Amniotic stem cell (primary cell): ENCODE results near the gene ZNF503.

Experiments
- DNase-seq: peaks from one replicate; lab custom pipeline; 2025; lab: John Stamatoyannopoulos, UW

Gene ZNF503, protein sequence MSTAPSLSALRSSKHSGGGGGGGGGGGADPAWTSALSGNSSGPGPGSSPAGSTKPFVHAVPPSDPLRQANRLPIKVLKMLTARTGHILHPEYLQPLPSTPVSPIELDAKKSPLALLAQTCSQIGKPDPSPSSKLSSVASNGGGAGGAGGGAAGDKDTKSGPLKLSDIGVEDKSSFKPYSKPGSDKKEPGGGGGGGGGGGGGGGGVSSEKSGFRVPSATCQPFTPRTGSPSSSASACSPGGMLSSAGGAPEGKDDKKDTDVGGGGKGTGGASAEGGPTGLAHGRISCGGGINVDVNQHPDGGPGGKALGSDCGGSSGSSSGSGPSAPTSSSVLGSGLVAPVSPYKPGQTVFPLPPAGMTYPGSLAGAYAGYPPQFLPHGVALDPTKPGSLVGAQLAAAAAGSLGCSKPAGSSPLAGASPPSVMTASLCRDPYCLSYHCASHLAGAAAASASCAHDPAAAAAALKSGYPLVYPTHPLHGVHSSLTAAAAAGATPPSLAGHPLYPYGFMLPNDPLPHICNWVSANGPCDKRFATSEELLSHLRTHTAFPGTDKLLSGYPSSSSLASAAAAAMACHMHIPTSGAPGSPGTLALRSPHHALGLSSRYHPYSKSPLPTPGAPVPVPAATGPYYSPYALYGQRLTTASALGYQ

DNA sequence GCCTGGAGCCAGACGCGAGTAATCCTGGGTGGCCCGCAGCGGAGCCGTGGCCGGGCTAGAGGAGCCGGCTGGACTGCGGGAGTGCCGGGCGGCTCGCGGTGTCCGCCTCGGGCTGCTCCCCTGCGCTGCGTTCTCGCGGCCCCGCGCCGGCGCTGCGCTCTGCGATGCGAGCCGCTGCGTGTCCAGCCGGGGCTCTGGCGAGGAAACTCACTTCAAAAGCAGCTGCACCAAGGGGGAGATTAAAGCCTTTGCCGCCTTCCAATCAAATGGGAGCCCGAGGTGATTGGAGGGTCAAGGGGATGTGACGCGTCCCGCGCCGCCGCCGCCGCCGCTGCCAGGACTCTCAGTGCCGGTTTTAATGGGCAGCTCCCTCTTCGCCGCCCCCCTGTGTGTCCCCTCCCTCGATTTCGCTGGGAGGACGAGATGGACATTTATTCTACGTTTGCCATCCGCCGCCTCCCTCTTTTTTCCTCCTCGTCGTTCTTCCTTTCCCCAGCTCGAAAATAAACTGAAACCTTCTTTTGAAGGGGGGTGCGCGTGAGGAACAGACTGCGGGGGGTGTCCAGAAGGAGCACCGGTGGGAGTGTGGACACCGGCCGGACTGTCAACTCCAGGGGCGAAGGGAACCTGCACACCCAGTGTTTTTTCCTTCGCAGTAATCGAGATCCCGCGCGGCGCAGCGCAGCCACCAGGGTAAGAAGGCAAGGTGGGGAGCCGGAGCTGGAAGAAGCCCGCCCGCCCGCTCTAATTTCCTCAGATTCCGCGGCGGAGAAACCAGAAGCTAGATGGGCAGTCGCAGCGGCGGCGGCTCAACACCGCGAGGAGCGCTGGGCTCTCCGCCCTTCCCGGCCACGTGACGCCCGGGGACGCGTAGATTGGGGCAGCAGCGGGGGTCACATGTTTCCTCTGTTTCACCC lies at the start of gene ZNF503:
TSS of gene ZNF503 (minus strand) at position 196 of the 917 bp plus-strand sequence. CDS start 345 bp downstream, outside the sequence.
- DNase-seq = peak; percentile 97

DNA sequence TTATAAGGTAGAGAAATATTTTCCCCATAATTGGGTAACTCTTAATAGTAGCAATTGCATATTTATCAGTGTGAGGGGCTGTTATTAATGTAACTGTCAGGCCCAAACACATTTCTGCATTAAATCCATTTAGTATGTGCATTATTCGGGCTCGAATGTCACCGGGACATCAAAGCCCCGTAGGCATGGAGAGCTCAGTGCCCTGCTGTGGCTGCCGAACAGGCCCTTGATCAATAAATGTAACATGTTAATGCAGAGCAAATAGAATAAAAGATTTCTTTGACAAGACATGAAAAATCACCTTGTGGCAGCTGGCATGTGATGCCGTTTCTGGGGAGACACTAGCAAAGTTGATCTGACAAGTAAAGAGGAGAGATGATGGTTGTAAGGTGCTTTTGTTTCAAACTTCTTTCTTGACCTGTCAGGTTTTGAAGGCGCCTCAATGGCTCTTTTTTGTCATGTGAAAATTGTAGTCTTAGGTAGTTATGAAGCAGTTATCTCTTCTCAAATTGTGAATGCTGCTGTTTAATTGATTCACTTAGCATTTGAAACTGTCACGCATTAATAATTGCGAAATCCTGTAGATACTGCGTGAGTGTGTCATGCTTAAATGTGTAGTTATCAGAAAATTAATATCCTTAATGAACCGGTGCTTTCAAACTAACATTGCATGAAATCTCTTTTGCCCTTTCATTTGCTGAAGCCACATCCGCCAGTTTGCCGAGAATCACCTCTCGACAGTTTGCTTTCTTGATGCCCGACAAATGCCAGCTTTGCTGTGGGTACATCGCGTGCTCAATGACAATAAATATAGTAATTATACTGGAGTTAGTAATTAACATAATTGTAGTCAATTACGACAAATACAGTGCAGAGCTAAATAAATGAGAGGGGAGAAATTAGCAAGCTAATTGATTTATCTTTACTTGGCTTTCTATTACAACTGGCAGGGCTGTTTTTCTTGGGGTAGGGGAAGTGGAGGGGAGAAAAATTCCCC lies 49.4 kb upstream of the ZNF503 start:
- DNase-seq = no peak

DNA sequence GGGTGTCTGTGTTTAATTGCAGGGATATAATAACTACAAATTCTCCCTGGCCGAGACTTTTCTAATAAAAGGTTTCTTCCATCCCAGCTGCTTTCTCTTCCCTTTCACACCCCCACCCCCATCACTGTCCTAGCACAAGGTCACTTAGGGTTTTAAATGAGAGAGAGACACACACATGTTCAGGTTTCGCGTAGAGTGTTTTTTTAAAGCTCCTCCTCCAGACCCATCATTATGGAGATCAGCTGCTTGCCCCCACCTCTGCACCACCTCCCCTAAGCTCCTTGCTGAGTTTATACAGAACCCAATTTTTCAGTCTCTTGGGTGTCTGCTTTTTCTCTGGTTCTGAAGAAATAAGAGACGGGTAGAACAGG lies 48.5 kb upstream of the ZNF503 start:
- DNase-seq = no peak

DNA sequence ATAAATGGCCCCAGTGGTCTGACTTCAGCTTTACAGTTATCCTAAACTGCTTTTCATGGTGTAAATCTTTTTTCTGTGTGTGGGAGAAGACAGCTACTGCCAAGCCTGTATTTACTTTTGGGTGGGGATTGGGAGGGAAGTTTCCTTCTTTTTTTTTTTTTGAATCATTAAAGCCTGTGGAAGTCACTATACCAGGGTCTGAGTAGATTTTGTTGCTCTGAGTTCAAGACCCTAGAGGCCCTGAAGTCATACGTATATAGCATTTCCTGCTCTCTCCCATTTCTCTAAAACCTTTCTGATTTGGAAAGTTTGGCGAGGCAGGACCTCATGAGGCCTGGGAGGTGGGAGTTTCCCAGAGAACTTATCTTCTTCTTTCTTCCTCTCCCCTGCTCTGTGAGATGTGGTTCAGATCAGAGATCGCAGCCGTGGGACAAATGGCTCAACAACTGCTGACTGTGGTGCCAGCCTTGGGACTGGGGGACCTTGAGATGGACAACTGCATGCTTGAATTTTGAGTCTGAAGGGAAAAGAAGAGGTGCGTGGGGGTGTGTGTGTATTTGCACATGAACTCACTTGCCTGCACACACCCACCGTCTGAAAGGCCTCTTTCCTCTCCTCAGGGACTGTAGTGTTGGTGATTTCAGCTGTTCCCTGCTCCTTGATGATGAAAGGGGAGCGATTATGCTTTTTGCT lies 48.0 kb upstream of the ZNF503 start:
- no peak for DNase-seq

DNA sequence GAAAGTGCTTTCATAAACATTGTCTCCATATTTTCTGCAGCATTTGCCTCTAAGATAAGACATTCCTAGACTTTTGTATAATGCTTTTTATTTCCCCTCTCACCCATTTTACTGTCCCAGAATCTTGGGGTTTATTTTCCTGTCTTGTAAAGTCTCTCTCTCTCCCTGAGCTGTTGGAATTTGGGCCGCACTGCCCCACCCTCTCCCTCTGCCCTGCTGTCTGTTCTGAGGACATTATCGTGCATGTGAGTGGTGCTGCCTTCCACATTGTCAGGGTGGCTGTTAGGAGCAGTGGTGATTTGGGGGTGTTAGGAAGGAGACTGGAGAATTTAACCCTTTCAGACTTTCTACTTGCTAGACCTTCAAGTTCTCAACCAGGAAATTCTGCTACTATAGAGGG lies 46.6 kb upstream of the ZNF503 start:
- DNase-seq = no peak

DNA sequence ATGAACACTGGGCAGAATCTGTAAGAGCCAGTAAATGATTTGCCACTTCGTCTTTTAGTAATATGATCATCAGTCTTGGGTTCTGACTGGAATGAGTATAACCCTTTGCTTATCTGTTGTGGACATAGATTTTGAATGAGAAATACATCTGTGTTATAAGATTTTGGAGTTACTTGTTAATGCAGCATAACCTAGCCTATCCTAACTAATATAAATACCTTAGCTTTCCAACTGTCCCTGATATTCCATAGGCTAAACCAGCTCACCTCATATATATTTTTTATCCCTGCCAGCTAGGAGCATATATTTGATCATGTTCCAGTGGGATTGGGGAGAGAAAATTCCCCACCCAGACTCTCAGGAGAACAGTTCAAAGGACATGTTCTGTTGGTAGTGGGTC lies 44.9 kb upstream of the ZNF503 start:
- DNase-seq = no peak

DNA sequence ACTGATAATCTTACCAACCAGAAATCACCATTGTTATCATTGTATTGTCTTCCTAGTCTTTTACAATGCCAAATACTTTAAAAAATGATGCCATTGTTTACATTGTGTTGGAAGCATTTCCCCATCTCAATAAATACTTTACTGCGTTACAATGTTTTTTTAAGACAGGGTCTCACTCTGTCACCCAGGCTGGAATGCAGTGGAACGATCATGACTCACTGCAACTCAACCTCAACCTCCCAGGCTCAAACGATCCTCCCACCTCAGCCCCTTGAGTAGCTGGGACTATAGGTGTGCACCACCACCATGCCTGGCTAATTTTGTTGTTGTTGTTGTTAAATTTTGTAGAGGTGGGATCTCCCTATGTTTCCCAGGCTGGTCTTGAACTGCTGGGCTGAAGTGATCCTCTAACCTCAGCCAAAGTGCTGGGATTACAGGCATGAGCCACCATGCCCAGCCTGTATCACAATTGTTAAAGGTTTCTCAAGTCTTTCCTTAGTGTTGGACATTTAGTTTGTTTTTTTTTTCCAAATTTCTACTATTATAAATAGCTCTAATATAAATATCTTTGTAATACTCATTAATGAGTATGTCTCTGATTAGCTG lies 43.3 kb upstream of the ZNF503 start:
- no peak for DNase-seq

DNA sequence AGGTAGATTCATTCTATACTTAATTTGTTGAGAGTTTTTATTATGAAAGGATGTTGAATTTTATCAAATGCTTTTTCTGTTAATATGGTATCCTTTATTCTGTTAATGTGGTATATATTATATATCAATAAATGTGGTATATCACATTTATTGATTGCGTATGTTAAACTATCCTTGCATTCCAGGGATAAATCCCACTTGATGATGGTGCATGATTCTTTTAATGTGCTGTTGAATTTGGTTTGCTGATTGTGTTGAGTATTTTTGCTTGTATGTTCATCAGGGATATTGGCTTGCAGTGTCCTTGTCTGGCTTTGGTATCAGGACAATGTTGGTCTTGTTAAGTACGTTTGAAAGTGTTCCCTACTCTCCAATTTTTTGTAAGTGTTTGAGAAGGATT lies 41.8 kb upstream of the ZNF503 start:
- DNase-seq = no peak

DNA sequence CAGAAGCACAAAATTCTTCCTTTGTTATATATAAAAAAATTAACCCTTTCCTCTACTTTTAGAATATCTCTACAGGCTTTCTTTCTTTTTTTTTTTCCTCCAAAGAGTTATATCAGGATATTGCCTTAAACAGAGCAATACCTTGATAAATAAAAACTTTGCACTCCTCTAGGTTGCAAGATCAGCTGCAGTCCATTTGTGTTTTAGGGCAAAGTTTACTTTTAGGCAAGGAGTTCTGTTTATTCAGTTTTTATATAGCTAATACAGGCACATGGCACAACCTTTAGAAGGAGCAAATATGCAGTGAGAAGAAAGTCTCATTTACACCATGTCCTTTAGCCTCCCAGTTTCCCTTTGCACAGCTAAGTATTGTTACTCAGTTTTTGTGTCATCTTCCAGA lies 40.1 kb upstream of the ZNF503 start:
- no peak for DNase-seq

DNA sequence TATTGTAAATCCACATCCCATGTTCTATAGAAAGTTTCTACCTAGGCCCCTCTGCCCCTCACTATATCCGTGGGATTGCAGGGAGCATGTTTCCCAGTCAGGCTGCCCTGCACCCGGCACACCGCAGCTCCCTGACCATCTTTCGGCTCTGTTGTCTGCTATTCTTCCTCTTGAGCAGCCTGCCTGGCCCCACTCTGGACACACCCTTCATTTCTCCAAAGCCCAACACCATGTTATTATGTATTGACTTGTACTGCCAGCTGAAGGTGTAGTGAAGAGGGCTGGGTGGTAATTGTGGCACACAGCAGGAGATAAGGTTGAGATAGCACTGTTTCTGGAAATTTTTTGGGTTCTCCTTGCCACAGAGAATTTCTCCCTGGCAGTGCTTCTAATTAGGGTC lies 39.6 kb upstream of the ZNF503 start:
- DNase-seq = no peak

DNA sequence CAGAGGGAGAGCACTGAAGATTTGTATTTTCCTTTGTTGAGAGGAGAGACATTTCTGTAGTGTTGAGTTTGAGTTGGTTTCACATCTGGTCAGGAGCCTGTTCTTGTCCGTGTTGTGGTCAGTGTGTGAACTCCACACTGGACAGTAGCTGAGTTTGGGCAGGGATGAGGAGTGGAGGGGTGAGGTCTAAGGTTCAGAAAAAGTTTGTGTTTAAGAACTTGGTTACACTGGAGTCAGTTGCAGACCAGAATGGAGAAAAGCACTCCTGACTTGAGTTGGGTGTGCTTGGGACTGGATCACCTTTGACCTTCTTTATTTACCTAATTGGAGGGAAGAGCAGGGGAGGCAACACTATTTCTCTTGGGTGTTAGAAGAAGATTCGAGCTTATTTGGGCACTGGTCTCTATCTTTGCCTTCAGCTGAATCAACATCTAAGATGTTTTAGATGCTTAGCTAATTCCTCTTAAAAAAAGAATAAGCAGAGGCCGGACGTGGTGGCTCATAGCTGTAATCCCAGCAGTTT lies 38.8 kb upstream of the ZNF503 start:
- DNase-seq = no peak

DNA sequence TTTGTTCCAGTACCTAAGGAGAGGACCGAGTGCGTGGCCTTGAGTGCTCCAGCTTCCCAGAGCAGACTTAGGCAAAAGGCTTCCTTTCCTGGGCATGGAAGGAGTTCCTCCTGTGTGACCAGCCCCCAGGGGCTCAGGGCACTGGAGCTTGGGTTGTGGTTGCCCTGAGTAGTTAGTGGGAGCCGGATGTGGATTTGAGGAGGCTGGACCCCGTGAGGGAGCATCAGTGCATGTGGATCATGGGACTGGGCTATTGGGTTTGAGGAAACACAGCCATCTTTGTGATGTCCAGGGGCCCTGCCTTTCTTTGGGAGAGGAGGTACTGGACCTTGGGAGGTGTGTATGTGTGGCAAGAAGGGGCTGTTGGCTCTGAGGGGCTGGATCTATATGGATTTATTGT lies 38.2 kb upstream of the ZNF503 start:
- DNase-seq = no peak

DNA sequence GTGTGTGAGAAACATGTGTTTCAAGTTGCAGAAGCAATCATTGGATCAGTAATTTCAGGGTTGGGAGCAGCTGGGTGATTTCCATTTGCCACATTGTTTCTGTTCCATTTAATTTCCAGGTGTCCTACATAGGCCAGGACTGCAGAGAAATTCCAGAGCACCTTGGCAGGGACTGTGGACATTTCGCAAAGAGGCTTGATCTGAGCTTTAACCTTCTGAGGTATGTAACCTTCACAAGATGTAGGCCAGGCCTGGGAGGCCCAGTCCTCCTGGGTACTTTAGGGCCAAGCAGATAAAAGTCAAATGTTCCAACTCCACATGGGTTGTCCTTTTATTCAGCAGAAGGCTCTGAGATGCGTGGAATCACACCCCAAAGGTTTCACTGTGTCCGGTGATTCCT lies 36.7 kb upstream of the ZNF503 start:
- DNase-seq = no peak

DNA sequence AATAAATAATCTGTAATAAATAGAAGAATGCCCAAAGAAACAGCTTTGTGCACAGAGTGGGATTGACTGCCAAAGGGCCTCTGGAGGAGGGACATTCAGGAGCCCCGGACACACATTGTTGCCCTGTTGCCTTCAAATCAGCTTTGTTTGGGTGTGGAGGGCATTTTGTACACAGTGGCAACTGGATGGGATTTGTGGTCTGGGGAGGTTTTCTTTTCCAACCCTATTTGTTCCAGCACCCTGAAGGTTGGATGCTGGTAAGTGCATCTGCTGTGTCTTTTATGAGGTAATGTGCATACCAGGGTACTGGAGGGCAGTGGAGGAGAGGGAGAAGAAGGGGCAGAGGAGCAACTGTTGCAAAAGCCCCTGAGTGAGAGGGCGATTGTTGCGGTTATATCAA lies 36.1 kb upstream of the ZNF503 start:
- no peak for DNase-seq

DNA sequence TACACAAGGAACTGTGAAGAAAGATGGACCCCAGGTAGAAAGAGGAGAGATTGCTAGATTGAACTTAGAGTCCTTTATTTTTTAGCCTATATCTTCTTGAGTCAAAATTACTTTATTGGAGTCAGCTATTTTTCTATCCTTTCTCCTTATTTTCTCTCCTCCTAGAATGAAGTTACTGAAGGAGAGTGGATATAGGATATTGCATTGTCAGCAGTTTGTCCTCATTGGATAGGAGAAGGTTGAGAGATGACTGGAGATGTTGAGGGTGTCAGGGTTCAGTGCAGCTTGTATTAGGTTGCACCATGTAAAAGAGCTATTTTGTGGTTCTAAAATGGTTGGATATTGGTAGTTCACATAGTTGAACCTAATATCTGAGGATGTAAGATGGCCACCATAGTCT lies 35.3 kb upstream of the ZNF503 start:
- DNase-seq = no peak

DNA sequence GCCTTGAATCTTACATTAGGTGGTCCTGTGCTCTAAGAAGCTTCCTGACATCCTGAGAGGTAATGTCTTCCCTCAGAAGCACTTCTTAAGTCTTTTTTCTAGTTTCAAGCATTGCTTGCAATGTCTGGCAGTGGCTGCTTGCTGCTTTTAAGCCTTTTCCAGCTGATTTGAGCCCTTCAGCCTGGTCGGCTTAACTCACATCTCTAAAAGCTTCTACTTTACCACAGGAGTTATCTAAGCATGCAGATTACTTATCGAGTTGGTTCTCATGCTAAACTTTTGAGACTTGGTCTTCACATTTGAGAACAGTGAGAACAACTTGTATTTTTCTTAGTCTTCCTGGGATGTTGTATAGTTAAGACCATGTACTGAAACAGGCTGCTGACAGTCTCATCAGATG lies 33.7 kb upstream of the ZNF503 start:
- DNase-seq = no peak

DNA sequence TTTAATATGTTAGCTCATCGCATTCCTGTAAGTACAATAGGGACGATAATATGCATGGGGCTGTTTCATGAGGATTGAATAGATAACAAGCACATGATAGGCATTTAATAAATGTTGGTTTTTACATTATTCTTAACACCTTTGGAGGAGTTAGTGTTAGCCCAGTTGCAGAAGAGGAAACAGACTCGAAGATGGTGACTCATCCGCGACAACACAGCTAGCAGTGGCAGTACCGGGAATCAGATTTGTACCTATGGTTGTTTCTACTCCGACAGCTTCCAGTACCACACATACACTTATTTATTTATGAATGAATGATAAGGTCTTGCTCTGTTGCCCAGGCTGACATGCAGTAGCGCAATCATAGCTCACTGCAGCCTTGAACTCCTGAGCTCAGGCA lies 32.7 kb upstream of the ZNF503 start:
- DNase-seq = no peak

DNA sequence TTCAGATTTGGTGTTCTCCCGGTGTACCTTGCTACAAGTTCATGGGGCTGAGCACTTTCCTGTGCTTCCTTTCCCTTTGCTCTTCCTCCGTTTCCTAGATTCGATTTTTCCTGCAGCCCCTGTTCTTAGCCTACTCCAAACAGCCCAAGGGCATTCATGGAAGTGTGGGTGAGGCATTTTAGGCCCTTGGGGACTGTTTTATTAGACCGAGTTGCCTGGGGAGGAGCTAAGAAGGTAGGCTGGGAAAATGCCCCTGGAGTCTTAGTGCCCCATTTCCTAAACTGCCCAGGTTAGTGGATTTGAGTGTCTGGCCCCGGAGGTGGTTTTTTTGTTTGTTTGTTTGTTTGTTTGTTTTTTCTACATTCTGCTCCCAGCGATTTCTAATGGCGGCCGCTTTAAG lies 31.7 kb upstream of the ZNF503 start:
- no peak for DNase-seq

DNA sequence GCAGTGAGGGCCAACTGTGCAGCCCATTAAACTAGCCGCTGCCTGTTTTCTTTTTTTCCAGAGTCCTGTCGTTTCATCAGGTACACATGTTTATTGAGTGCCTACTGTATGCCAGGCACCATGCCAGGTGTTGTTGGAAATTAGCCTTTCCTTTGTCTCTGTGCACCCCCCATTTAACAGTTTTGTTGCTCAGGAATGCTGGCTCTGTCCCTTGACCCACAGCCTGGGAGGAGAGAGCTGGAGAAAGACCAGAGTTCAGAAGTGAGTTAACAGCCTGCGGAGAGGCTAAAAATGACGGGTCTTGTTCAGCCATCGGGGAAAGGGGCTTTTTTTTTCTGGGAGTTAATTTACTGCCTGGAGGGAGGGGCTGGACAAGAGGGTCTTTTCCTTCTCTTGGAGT lies 31.2 kb upstream of the ZNF503 start:
- no peak for DNase-seq

DNA sequence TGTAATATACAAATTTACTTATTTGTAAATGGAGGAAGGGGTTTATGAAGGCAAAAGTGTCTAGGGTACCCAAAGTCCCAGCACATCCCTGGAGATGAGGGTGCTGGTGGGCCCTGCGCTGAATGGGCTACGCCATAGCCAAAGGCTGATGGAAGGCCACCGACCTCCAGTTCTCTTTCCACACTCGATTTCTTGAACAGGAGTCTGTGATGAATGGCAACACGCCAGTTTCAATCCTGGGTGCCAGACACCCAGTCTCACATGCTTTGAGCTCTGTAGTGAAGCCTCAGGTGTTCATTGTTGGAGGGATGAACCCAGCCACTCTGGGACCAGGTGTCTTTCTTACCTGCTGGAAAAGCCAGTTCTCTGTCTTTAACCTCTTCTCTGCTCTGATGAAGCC lies 30.6 kb upstream of the ZNF503 start:
- DNase-seq = no peak
